Measurements from ENCODE around the gene KRTAP10-5. TPM values are rescaled to one million over a fixed set of nuclear protein-coding genes. Genes with fewer than 3 reads are reported as not detected.

The KRTAP10-5 gene
- total RNA-seq, 1 donor from 2014 or later = not detected

GRCh38 chr21:44583089-44583799 is 2.8 kb upstream of the KRTAP10-5 start:
- peaks cover 17% of the 10 kb centered on the region for H3K27me3 ChIP-seq (ENCODE audit: low read depth)
- H3K36me3 ChIP-seq = no peaks in the 10 kb centered on the region
- H3K4me3 ChIP-seq = no peak overlapping the region
- no peak overlapping the region for H3K27ac ChIP-seq
- H3K4me1 ChIP-seq = no peaks in the 10 kb centered on the region
- ATAC-seq = no peak
- no peak for DNase-seq
- intact Hi-C loops (cut with DNase I) = no loop called here
- no peak for TF ChIP-seq CTCF (IDR thresholded peaks at IDR 0.05)
- H3K9me3 ChIP-seq = peaks cover 5% of the 10 kb centered on the region

- peaks cover 10% of the 10 kb centered on the region for H3K9me3 ChIP-seq
- ATAC-seq = no peak
- H3K27me3 ChIP-seq (ENCODE audit: low read depth) = peaks cover 17% of the 10 kb centered on the region
- no peak for TF ChIP-seq CTCF (IDR thresholded peaks at IDR 0.05)
- H3K4me3 ChIP-seq = no peak overlapping the region
- H3K36me3 ChIP-seq = no peaks in the 10 kb centered on the region
- no peak for DNase-seq
- intact Hi-C loops (cut with DNase I) = no loop called here
- H3K4me1 ChIP-seq = no peaks in the 10 kb centered on the region
- H3K27ac ChIP-seq = no peak overlapping the region
Observed at GRCh38 chr21:44582055-44582454, 1.7 kb upstream of the KRTAP10-5 start.

- Histone ChIP-seq H3K9me3 (peaks cover 15% of the 10 kb centered on the region), H3K27ac (no peak overlapping the region), H3K27me3 (ENCODE audit: low read depth) (peaks cover 11% of the 10 kb centered on the region), H3K4me1 (no peaks in the 10 kb centered on the region), H3K36me3 (no peaks in the 10 kb centered on the region), H3K4me3 (no peak overlapping the region)
- TF ChIP-seq CTCF (IDR thresholded peaks at IDR 0.05) = no peak
- no peak for ATAC-seq
- DNase-seq = no peak
- intact Hi-C loops (cut with DNase I) = no loop called here
Observed at GRCh38 chr21:44581158-44581557, 754 bp upstream of the KRTAP10-5 start.

- Histone ChIP-seq H3K4me3 (no peak overlapping the region), H3K27ac (no peak overlapping the region), H3K36me3 (no peaks in the 10 kb centered on the region), H3K9me3 (peaks cover 15% of the 10 kb centered on the region), H3K27me3 (ENCODE audit: low read depth) (peaks cover 5% of the 10 kb centered on the region), H3K4me1 (no peaks in the 10 kb centered on the region)
- DNase-seq (peak; percentile 12), ATAC-seq (no peak)
- intact Hi-C loops (cut with DNase I) = no loop called here
- TF ChIP-seq CTCF (IDR thresholded peaks at IDR 0.05) = no peak
Observed at GRCh38 chr21:44579833-44580144, 615 bp downstream of the KRTAP10-5 start.

GRCh38 chr21:44579056-44579832 is 1.2 kb downstream of the KRTAP10-5 start:
- Histone ChIP-seq H3K36me3 (no peaks in the 10 kb centered on the region), H3K9me3 (peaks cover 15% of the 10 kb centered on the region), H3K27ac (no peak overlapping the region), H3K4me1 (no peaks in the 10 kb centered on the region), H3K27me3 (ENCODE audit: low read depth) (peaks cover 1% of the 10 kb centered on the region), H3K4me3 (no peak overlapping the region)
- ATAC-seq (no peak), DNase-seq (peak; percentile 28)
- no peak for TF ChIP-seq CTCF (IDR thresholded peaks at IDR 0.05)
- intact Hi-C loops (cut with DNase I) = no loop called here
